ENCODE results near the gene RGL4. TPM values are rescaled to one million over a fixed set of nuclear protein-coding genes. Genes with fewer than 3 reads are reported as not detected.
"Not testable (repeated sequence)": the region's sequence is repeated elsewhere in the genome, so short reads cannot be mapped to it uniquely, and the experiment has no call there.

RGL4 gene
- total RNA-seq, 1 donor from 2014 or later: not detected

DNA sequence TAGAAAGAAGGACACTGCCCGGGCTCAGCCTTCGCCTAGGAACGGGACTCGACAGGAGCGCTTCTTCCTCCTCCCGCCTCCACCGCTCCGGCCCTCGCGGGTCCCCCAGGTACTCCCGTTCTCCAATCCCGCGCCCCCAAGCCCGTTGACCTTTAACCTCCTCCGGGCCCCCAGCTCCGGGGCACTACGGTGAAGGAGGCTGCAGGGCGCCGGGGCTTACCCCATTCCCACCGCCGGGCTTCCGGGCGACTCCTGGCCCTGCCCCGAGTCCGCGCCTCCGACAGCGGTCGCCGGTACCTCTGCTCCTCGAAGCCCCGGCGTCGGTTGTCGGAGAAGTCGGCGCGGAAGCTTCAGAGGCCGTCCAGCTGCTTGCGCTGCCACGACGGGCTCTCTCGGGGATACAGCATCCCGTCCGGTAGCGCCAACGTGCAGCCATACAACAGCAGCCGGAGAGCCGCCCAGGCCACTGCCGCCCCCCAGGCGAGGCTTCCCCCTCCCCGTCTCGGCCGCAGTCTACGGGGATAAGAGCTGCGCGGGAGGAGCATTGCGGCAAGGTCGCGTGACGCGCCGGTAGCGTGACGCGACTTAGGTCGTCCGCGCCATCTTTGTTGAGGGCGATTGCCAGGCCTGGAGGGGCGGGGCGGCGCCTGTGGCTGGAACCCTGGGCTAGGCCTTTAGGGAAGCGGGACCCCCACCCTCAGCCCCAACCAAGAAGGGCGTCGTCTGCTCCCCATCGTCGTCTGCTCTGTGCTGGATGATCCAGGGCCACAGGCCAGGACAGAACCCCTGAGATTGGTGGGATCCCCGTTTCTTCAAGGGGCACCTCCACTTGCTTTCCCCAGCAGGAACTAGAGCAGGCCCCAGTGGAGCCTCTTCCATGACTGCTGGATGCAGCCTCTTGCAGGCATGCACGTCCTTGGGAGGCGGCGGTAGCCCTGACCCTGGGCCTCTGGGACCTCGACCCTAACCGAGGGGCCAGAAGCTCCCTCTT is 26.3 kb downstream of the RGL4 start:
- H3K27me3 ChIP-seq: no peaks in the 10 kb centered on the region
- DNase-seq (ENCODE audit: low spot score in 2 of 2): peak; percentile 38 to 89
- peak overlapping the region; percentile 62 to 83 for H3K4me3 ChIP-seq
- peaks cover 16 to 19% of the 10 kb centered on the region in 2 donors for H3K36me3 ChIP-seq
- intact Hi-C loops (cut with DNase I): loop anchor here (2.0 to 5.0 kb wide), 2 partner anchors 34 to 120 kb away; partner anchors contain the start of genes DERL3 and ZNF70
- no peaks in the 10 kb centered on the region for H3K9me3 ChIP-seq
- peaks cover 0 to 16% of the 10 kb centered on the region in 2 donors for H3K4me1 ChIP-seq
- H3K27ac ChIP-seq: peak overlapping the region; percentile 42 to 63
- TF ChIP-seq, protein P1, sequence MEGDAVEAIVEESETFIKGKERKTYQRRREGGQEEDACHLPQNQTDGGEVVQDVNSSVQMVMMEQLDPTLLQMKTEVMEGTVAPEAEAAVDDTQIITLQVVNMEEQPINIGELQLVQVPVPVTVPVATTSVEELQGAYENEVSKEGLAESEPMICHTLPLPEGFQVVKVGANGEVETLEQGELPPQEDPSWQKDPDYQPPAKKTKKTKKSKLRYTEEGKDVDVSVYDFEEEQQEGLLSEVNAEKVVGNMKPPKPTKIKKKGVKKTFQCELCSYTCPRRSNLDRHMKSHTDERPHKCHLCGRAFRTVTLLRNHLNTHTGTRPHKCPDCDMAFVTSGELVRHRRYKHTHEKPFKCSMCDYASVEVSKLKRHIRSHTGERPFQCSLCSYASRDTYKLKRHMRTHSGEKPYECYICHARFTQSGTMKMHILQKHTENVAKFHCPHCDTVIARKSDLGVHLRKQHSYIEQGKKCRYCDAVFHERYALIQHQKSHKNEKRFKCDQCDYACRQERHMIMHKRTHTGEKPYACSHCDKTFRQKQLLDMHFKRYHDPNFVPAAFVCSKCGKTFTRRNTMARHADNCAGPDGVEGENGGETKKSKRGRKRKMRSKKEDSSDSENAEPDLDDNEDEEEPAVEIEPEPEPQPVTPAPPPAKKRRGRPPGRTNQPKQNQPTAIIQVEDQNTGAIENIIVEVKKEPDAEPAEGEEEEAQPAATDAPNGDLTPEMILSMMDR (IDR thresholded peaks at IDR 0.05): no peak

GRCh38 chr22:23718371-23719165 is 27.8 kb downstream of the RGL4 start:
- no peaks in the 10 kb centered on the region for H3K27me3 ChIP-seq
- peaks cover 8% of the 10 kb centered on the region in 2 donors for H3K36me3 ChIP-seq
- H3K27ac ChIP-seq: no peak overlapping the region
- peaks cover 0 to 16% of the 10 kb centered on the region in 2 donors for H3K4me1 ChIP-seq
- no peak overlapping the region for H3K4me3 ChIP-seq
- TF ChIP-seq, protein P1 (IDR thresholded peaks at IDR 0.05): no peak
- H3K9me3 ChIP-seq: no peaks in the 10 kb centered on the region
- intact Hi-C loops (cut with DNase I): loop anchor here (5.0 kb wide), 1 partner anchor 119 kb away; the partner anchor contains the start of gene DERL3
- DNase-seq (ENCODE audit: low spot score in 2 of 2): no peak

GRCh38 chr22:23720855-23721254 is 30.0 kb downstream of the RGL4 start:
- no peak overlapping the region for H3K4me3 ChIP-seq
- intact Hi-C loops (cut with DNase I): no loop called here
- H3K9me3 ChIP-seq: no peaks in the 10 kb centered on the region
- no peaks in the 10 kb centered on the region for H3K27me3 ChIP-seq
- H3K27ac ChIP-seq: no peak overlapping the region
- TF ChIP-seq, protein P1 (IDR thresholded peaks at IDR 0.05): no peak
- H3K4me1 ChIP-seq: peaks cover 0 to 11% of the 10 kb centered on the region in 2 donors
- no peaks in the 10 kb centered on the region for H3K36me3 ChIP-seq
- DNase-seq (ENCODE audit: low spot score in 2 of 2): no peak

DNA sequence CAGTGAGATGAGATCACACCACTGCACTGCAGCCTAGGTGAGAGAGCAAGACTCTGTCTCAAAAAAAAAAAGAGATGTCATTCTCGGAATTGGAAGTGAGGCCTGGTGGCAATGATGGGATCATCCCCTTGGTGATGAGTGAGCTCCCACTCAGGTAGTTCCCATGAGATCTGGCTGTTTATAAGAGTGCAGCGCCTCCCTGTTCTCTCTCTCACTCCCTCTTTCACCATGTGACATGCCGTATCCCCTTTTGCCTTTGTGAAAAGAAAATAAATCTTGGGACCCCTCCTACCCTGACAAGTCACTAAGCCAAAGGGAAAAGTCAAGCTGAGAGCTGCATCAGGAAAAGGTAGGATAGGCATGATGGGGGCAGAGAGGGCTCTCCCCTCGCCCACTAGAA is 31.3 kb downstream of the RGL4 start:
- intact Hi-C loops (cut with DNase I): no loop called here

DNA sequence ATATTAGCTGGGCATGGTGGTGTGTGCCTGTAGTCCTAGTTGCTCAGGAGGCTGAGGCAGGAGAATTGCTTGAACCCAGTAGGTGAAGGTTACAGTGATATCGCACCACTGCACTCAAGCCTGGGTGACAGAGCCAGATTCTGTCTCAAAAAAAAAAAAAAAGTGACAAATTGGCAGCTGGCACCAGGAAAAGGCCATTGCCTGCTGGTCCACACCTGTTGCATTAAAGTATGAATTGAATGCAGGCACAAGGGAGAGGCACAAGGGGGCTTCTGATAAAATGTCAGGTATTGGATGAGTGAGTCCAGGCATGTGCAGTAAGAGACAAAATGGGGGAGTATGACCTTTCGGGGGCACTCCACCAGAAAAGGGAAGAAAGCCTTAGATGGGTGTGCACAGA is 31.9 kb downstream of the RGL4 start:
- H3K27me3 ChIP-seq: no peaks in the 10 kb centered on the region
- intact Hi-C loops (cut with DNase I): no loop called here
- no peak overlapping the region for H3K27ac ChIP-seq
- no peak overlapping the region for H3K4me3 ChIP-seq
- no peaks in the 10 kb centered on the region for H3K9me3 ChIP-seq
- no peaks in the 10 kb centered on the region for H3K4me1 ChIP-seq
- TF ChIP-seq, protein P1 (IDR thresholded peaks at IDR 0.05): no peak
- no peak for DNase-seq (ENCODE audit: low spot score in 2 of 2)
- H3K36me3 ChIP-seq: no peaks in the 10 kb centered on the region

More for the DNA sequence above, 31.3 kb downstream of the RGL4 start:
- H3K27ac ChIP-seq: no peak overlapping the region
- H3K27me3 ChIP-seq: no peaks in the 10 kb centered on the region
- DNase-seq (ENCODE audit: low spot score in 2 of 2): no peak
- TF ChIP-seq, protein P1 (IDR thresholded peaks at IDR 0.05): no peak
- no peaks in the 10 kb centered on the region for H3K9me3 ChIP-seq
- H3K4me3 ChIP-seq: no peak overlapping the region
- peaks cover 0 to 4% of the 10 kb centered on the region in 2 donors for H3K4me1 ChIP-seq
- H3K36me3 ChIP-seq: no peaks in the 10 kb centered on the region

GRCh38 chr22:23728108-23728507 is 37.3 kb downstream of the RGL4 start:
- intact Hi-C loops (cut with DNase I); H3K27ac ChIP-seq; DNase-seq (ENCODE audit: low spot score in 2 of 2): not testable (repeated sequence)

More at GRCh38 chr22:23728108-23728507, 37.3 kb downstream of the RGL4 start:
- H3K4me3 ChIP-seq, H3K36me3 ChIP-seq, H3K4me1 ChIP-seq, H3K9me3 ChIP-seq, H3K27me3 ChIP-seq: not testable (repeated sequence)

Data from ascending aorta (tissue), 2 donors.